ENCODE results near the gene IQCH.

The IQCH gene

GRCh38 chr15:67462875-67463274 lies 208.3 kb downstream of the IQCH start:
- Histone ChIP-seq H3K36me3 (ENCODE audit: insufficient read depth) (no peaks in the 10 kb centered on the region), H2AFZ (ENCODE audit: low read depth) (no peak overlapping the region), H3K4me2 (no peak overlapping the region), H3K27ac (no peak overlapping the region), H3K27me3 (ENCODE audit: insufficient read depth, low read depth) (no peaks in the 10 kb centered on the region), H3K9ac (no peak overlapping the region), H3K4me1 (ENCODE audit: low read depth, poor library complexity, severe bottlenecking) (no peaks in the 10 kb centered on the region), H3K4me3 (IDR thresholded peaks at IDR 0.05; ENCODE audit: insufficient read depth, low read depth, low read length) (no peak overlapping the region), H3K79me2 (ENCODE audit: insufficient read depth, low read depth) (no peaks in the 10 kb centered on the region), H4K20me1 (ENCODE audit: insufficient read depth) (no peaks in the 10 kb centered on the region)
- no peak for TF ChIP-seq CTCF (conservative IDR thresholded peaks at IDR 0.05; ENCODE audit: low read depth, low read length)

GRCh38 chr15:67463488-67463887 lies 208.9 kb downstream of the IQCH start:
- H3K9ac ChIP-seq, result no peak overlapping the region
- no peak overlapping the region for H3K4me2 ChIP-seq
- no peaks in the 10 kb centered on the region for H3K36me3 ChIP-seq (ENCODE audit: insufficient read depth)
- no peaks in the 10 kb centered on the region for H3K79me2 ChIP-seq (ENCODE audit: insufficient read depth, low read depth)
- no peak overlapping the region for H3K27ac ChIP-seq
- H2AFZ ChIP-seq (ENCODE audit: low read depth), result no peak overlapping the region
- no peaks in the 10 kb centered on the region for H3K4me1 ChIP-seq (ENCODE audit: low read depth, poor library complexity, severe bottlenecking)
- no peaks in the 10 kb centered on the region for H4K20me1 ChIP-seq (ENCODE audit: insufficient read depth)
- TF ChIP-seq CTCF (conservative IDR thresholded peaks at IDR 0.05; ENCODE audit: low read depth, low read length), result no peak
- no peak overlapping the region for H3K4me3 ChIP-seq (IDR thresholded peaks at IDR 0.05; ENCODE audit: insufficient read depth, low read depth, low read length)
- no peaks in the 10 kb centered on the region for H3K27me3 ChIP-seq (ENCODE audit: insufficient read depth, low read depth)

DNA sequence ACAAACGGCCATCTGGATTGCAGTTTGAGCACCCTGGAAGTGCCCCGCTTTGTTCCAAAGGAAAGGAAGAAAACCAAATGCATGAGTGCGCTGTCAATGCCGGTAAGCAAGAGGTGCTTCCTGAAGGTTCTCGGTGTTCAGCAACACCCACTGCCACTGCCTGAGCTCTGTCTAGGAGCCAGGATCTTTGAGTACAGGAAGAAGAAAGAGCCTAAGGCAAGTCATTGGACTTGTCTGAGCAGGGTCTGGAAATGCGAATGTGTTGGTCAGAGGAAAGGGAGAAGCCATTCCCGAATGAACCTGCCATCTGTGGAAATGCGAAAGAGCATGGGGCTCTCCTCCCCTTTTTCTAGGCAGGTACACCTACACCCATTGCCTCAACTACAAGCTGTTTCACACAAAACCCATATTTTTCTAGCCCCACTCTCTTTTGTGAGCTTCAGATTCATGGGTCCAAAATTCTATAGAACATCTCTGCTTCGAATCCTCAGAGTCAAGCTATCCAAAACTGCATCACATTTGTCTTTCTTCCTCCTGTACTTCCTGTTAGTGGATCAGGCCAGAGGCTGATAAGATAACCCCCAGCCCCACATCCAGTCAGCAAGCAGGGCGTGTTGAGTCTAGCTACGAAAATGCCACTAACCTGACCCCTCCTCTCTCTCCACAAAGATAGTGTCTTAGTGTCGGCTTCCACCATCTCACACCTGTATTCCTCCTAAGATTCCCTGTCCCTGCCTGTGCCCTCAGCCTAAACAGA lies 210.8 kb downstream of the IQCH start:
- Histone ChIP-seq H3K27me3 (ENCODE audit: insufficient read depth, low read depth) (no peaks in the 10 kb centered on the region), H3K4me2 (no peak overlapping the region), H3K4me1 (ENCODE audit: low read depth, poor library complexity, severe bottlenecking) (no peaks in the 10 kb centered on the region), H2AFZ (ENCODE audit: low read depth) (no peak overlapping the region), H3K79me2 (ENCODE audit: insufficient read depth, low read depth) (no peaks in the 10 kb centered on the region), H3K4me3 (IDR thresholded peaks at IDR 0.05; ENCODE audit: insufficient read depth, low read depth, low read length) (no peak overlapping the region), H3K9ac (no peak overlapping the region), H3K36me3 (ENCODE audit: insufficient read depth) (no peaks in the 10 kb centered on the region), H4K20me1 (ENCODE audit: insufficient read depth) (no peaks in the 10 kb centered on the region), H3K27ac (no peak overlapping the region)
- no peak for TF ChIP-seq CTCF (conservative IDR thresholded peaks at IDR 0.05; ENCODE audit: low read depth, low read length)

GRCh38 chr15:67468416-67468815 lies 213.8 kb downstream of the IQCH start:
- Histone ChIP-seq H4K20me1 (ENCODE audit: insufficient read depth) (no peaks in the 10 kb centered on the region), H3K9ac (no peak overlapping the region), H3K36me3 (ENCODE audit: insufficient read depth) (no peaks in the 10 kb centered on the region), H3K4me2 (no peak overlapping the region), H2AFZ (ENCODE audit: low read depth) (no peak overlapping the region), H3K27ac (no peak overlapping the region), H3K4me1 (ENCODE audit: low read depth, poor library complexity, severe bottlenecking) (no peaks in the 10 kb centered on the region), H3K4me3 (IDR thresholded peaks at IDR 0.05; ENCODE audit: insufficient read depth, low read depth, low read length) (no peak overlapping the region), H3K27me3 (ENCODE audit: insufficient read depth, low read depth) (no peaks in the 10 kb centered on the region), H3K79me2 (ENCODE audit: insufficient read depth, low read depth) (no peaks in the 10 kb centered on the region)
- TF ChIP-seq CTCF (conservative IDR thresholded peaks at IDR 0.05; ENCODE audit: low read depth, low read length), result no peak

Data from KMS-11 (cell line).